SK-N-SH (cell line): ENCODE measurements around the gene SCAMP3. TPM values are rescaled to one million over a fixed set of nuclear protein-coding genes. Genes with fewer than 3 reads are reported as not detected.

Source experiments
- CTCF ChIA-PET: fragments of 300-600, 350-600 bp; formaldehyde crosslinking; extraction: SDS; loops from one replicate; lab custom pipeline; 2021; lab: Yijun Ruan, JAX
- POLR2A ChIA-PET: fragments of 350-600 bp; sonication (Branson Sonifier 250); formaldehyde crosslinking; extraction: SDS; loops from one replicate; lab custom pipeline; 2020; ENCODE audit warnings: antibody characterized with exemption, inconsistent platforms; lab: Yijun Ruan, JAX
- DNase-seq: peaks from one replicate; pipeline ENCODE4 v3.0.0; 2012
- H2AFZ ChIP-seq: fragments of 200-600 bp; sonication (generic); 2 replicates; pipeline ENCODE4 v1.8.1; 2016; ENCODE audit warnings: antibody characterized with exemption, mild to moderate bottlenecking, low read depth
- H3F3A ChIP-seq: fragments of 200-600 bp; sonication (generic); replicated peaks from 2 replicates; pipeline ENCODE3; 2016; ENCODE audit warnings: antibody characterized with exemption, mild to moderate bottlenecking; ENCODE audit not compliant: insufficient read depth
- H3K27ac ChIP-seq, 2 experiments: fragments of 200-500 bp in 1 of 2; fragments of 200-600 bp in 1 of 2; sonication (Bioruptor generic) in 1 of 2; sonication (generic), shearing (Covaris generic) in 1 of 2; 2 replicates each; pipeline versions ENCODE4 v1.5.1 to v1.6.1; 2014 to 2016; ENCODE audit warnings: low read depth in 2 of 2, inconsistent platforms in 1 of 2, low read length in 1 of 2, mild to moderate bottlenecking in 1 of 2, mixed read lengths in 1 of 2
- H3K27me3 ChIP-seq: fragments of 200-600 bp; sonication (generic), shearing (Covaris generic); 2 replicates; pipeline ENCODE4 v1.6.1; 2016; ENCODE audit warnings: mixed run types; ENCODE audit not compliant: insufficient read depth
- H3K36me3 ChIP-seq, 2 experiments: fragments of 200-500 bp in 1 of 2; fragments of 200-600 bp in 1 of 2; sonication (Bioruptor generic) in 1 of 2; sonication (generic) in 1 of 2; replicated peaks in 1 of 2; 2 replicates each; pipeline versions ENCODE3 to v1.5.1; 2014 to 2016; ENCODE audit warnings: low read length in 1 of 2, mild to moderate bottlenecking in 1 of 2; ENCODE audit not compliant: insufficient read depth in 2 of 2, control insufficient read depth in 1 of 2
- H3K4me1 ChIP-seq, 2 experiments: fragments of 200-500 bp in 1 of 2; fragments of 200-600 bp in 1 of 2; sonication (Bioruptor generic) in 1 of 2; sonication (generic), shearing (Covaris generic) in 1 of 2; 2 replicates each; pipeline versions ENCODE4 v1.5.1 to v1.6.1; 2014 to 2016; ENCODE audit warnings: low read depth in 1 of 2, low read length in 1 of 2, mixed run types in 1 of 2; ENCODE audit not compliant: insufficient read depth in 2 of 2, control insufficient read depth in 1 of 2
- H3K4me2 ChIP-seq: fragments of 200-600 bp; sonication (generic), shearing (Covaris generic); 2 replicates; pipeline ENCODE4 v1.6.1; 2017; ENCODE audit warnings: mixed run types
- H3K4me3 ChIP-seq, 2 experiments: fragments of 200-500 bp in 1 of 2; fragments of 200-600 bp in 1 of 2; sonication (Bioruptor generic) in 1 of 2; sonication (generic), shearing (Covaris generic) in 1 of 2; 2 replicates each; pipeline versions ENCODE4 v1.5.1 to v1.8.1; 2014 to 2016; ENCODE audit warnings: low read depth in 2 of 2, inconsistent platforms in 1 of 2, low read length in 1 of 2, mild to moderate bottlenecking in 1 of 2, mixed read lengths in 1 of 2, moderate library complexity in 1 of 2
- H3K79me2 ChIP-seq: fragments of 200-600 bp; sonication (generic); 2 replicates; pipeline ENCODE4 v1.8.1; 2017; ENCODE audit warnings: mild to moderate bottlenecking; ENCODE audit not compliant: insufficient read depth
- H3K9ac ChIP-seq: fragments of 200-600 bp; sonication (generic); 2 replicates; pipeline ENCODE4 v1.6.1; 2017; ENCODE audit warnings: mixed run types
- H3K9me2 ChIP-seq: fragments of 200-600 bp; sonication (generic); 2 replicates; pipeline ENCODE4 v1.6.1; 2017; ENCODE audit warnings: mixed run types
- H3K9me3 ChIP-seq: fragments of 200-600 bp; sonication (generic); 2 replicates; pipeline ENCODE4 v1.6.1; 2017; ENCODE audit warnings: mixed run types, mild to moderate bottlenecking, moderate library complexity
- H4K20me1 ChIP-seq: fragments of 200-600 bp; sonication (generic); 2 replicates; pipeline ENCODE4 v1.6.1; 2017; ENCODE audit warnings: mild to moderate bottlenecking, mixed run types; ENCODE audit not compliant: insufficient read depth
- CHD2 ChIP-seq: fragments of 150-350 bp; IDR thresholded peaks from 2 replicates; pipeline ENCODE4 v1.6.1; 2018; ENCODE audit warnings: low read length; ENCODE audit not compliant: partially characterized antibody
- CTCF ChIP-seq: fragments of 200-600 bp; sonication (generic); IDR thresholded peaks from 2 replicates; pipeline ENCODE4 v1.6.1; 2017; ENCODE audit warnings: antibody characterized with exemption, mild to moderate bottlenecking, moderate library complexity
- EP300 ChIP-seq, 2 experiments: IDR thresholded peaks; 2 replicates each; pipeline versions ENCODE4 v1.4.0 to v1.6.1; 2012; ENCODE audit warnings: borderline replicate concordance in 1 of 2, low read depth in 1 of 2, low read length in 1 of 2
- FOSL2 ChIP-seq: IDR thresholded peaks from 2 replicates; pipeline ENCODE4 v1.4.0; 2012; ENCODE audit warnings: low read depth, mild to moderate bottlenecking, moderate library complexity, borderline replicate concordance
- FOXM1 ChIP-seq: IDR thresholded peaks from 2 replicates; pipeline ENCODE4 v1.4.0; 2012; ENCODE audit warnings: low read depth, mild to moderate bottlenecking
- GABPA ChIP-seq: IDR thresholded peaks from 2 replicates; pipeline ENCODE4 v1.4.0; 2012; ENCODE audit warnings: low read depth, mild to moderate bottlenecking
- IRF3 ChIP-seq: fragments of 150-350 bp; IDR thresholded peaks from 2 replicates; pipeline ENCODE4 v1.6.1; 2016; ENCODE audit warnings: mild to moderate bottlenecking, low read depth, low read length
- MAX ChIP-seq: IDR thresholded peaks from 2 replicates; pipeline ENCODE4 v1.4.0; 2012; ENCODE audit warnings: low read depth
- MEF2A ChIP-seq: IDR thresholded peaks from 2 replicates; pipeline ENCODE4 v1.4.0; 2012; ENCODE audit warnings: low read depth, borderline replicate concordance
- NFIC ChIP-seq: IDR thresholded peaks from 2 replicates; pipeline ENCODE4 v1.4.0; 2012; ENCODE audit warnings: borderline replicate concordance
- POLR2AphosphoS5 ChIP-seq: IDR thresholded peaks from 2 replicates; pipeline ENCODE4 v1.6.1; 2012; ENCODE audit warnings: low read depth, low read length
- RAD21 ChIP-seq: IDR thresholded peaks from 2 replicates; pipeline ENCODE4 v1.6.1; 2012; ENCODE audit warnings: mild to moderate bottlenecking, low read length
- RCOR1 ChIP-seq: fragments of 150-350 bp; IDR thresholded peaks from 2 replicates; pipeline ENCODE4 v1.6.1; 2017; ENCODE audit warnings: antibody characterized with exemption, low read length
- RFX5 ChIP-seq: IDR thresholded peaks from 2 replicates; pipeline ENCODE4 v1.6.1; 2012; ENCODE audit warnings: mild to moderate bottlenecking, improper control_type of control experiment, low read length
- SIN3A ChIP-seq: IDR thresholded peaks from 2 replicates; pipeline ENCODE4 v1.6.1; 2012; ENCODE audit warnings: low read depth, mild to moderate bottlenecking, low read length, moderate library complexity, borderline replicate concordance
- TAF1 ChIP-seq: IDR thresholded peaks from 2 replicates; pipeline ENCODE4 v1.6.1; 2012; ENCODE audit warnings: low read depth, mild to moderate bottlenecking, low read length, moderate library complexity, borderline replicate concordance
- USF1 ChIP-seq: IDR thresholded peaks from 2 replicates; pipeline ENCODE4 v1.4.0; 2012; ENCODE audit warnings: low read depth, borderline replicate concordance
- USF2 ChIP-seq: fragments of 150-350 bp; IDR thresholded peaks from 2 replicates; pipeline ENCODE4 v1.6.1; 2017; ENCODE audit warnings: antibody characterized with exemption, low read length, low read depth, borderline replicate concordance
- ZBTB33 ChIP-seq: IDR thresholded peaks from 2 replicates; pipeline ENCODE4 v1.4.0; 2012; ENCODE audit warnings: low read depth, borderline replicate concordance
- WGBS: methylation state at CpG from one replicate; pipeline ENCODE4 v1.1.6; 2017; ENCODE audit warnings: low lambda C conversion rate; 5-methylcytosine and 5-hydroxymethylcytosine counted together
- polyA plus RNA-seq, 3 experiments: library from polyadenylated mRNA; depleted of rRNA; stranded (reverse); fragments of >200 nt; gene quantifications; 2 replicates each; pipeline ENCODE4 v1.2.3, GENCODE V29; 2012

Gene SCAMP3
- polyA plus RNA-seq, 1 of the 3 experiments (the other 2 are of a cell fraction) = 193 TPM

GRCh38 chr1:155277070-155277901 lies 15.1 kb upstream of the SCAMP3 start, which contains the start of gene HCN3:
Gene HCN3 (plus strand): TSS chr1:155277463. CDS start chr1:155277591, 128 bp downstream.
- Histone ChIP-seq H3K4me3 (peak within 1 kb of the TSS; percentile 71 to 78), H2AFZ (peak within 1 kb of the TSS; percentile 88), H3K36me3 (no peaks in the 10 kb centered on the region), H3K4me2 (peak within 1 kb of the TSS; percentile 98), H3K27ac (peak within 1 kb of the TSS; percentile 25 to 66; a peak in 3 of 4 replicates), H3K9ac (peak within 1 kb of the TSS; percentile 58; the same call in 1 of the 2 replicates), H3K9me3 (no peaks in the 10 kb centered on the region), H3K79me2 (peaks cover 9% of the 10 kb centered on the region), H4K20me1 (peaks cover 8% of the 10 kb centered on the region), H3K9me2 (no peaks in the 10 kb centered on the region), H3F3A (peaks cover 18% of the 10 kb centered on the region), H3K4me1 (peaks cover 5 to 22% of the 10 kb centered on the region in 2 experiments; a peak in 2 of 4 replicates), H3K27me3 (no peaks in the 10 kb centered on the region)
- POLR2A ChIA-PET = interaction anchor here (0.7 to 1.0 kb wide), 2 partner anchors 15 to 46 kb away, joined by 3 to 4 read pairs; partner anchors contain the start of gene SCAMP3
- DNase-seq = peak; percentile 98
- CTCF ChIA-PET = interaction anchor here (0.6 to 4.7 kb wide), 30 partner anchors 11 to 227 kb away, joined by 3 to 27 read pairs (median 4); partner anchors contain the start of genes FDPS, PKLR, RUSC1 and SCAMP3
- 4% methylated on average over 17 of the region's 68 CpGs for WGBS
- peak; percentile 87; the same call in 1 of the 2 replicates for TF ChIP-seq SIN3A
- peak; percentile 9 for TF ChIP-seq CHD2
- no peak for TF ChIP-seq RCOR1
- TF ChIP-seq GABPA = no peak
- no peak for TF ChIP-seq EP300 (IDR thresholded peaks at IDR 0.05; ENCODE audit: borderline replicate concordance in 1 of 2, low read depth in 1 of 2, low read length in 1 of 2)
- no peak for TF ChIP-seq TAF1
- no peak for TF ChIP-seq NFIC
- no peak for TF ChIP-seq FOSL2
- TF ChIP-seq CTCF = peak; percentile 70
- TF ChIP-seq POLR2AphosphoS5 = 0 out of 2 replicates have a peak, but pooled peaks have one; percentile 28
- TF ChIP-seq USF2 = no peak
- no peak for TF ChIP-seq MEF2A
- TF ChIP-seq RFX5 = no peak
- TF ChIP-seq USF1 = no peak
- TF ChIP-seq ZBTB33 = no peak
- TF ChIP-seq RAD21 = peak; percentile 46
- TF ChIP-seq FOXM1 = no peak
- TF ChIP-seq IRF3 = no peak
- peak; percentile 59 for TF ChIP-seq MAX
